GM10248 (cell line): Measurements from ENCODE around the gene ZBTB7C.
A peak's percentile ranks its signal among the peaks of the same experiment; 100 is the strongest.

Experiments
- CTCF ChIA-PET: fragments of 300-600 bp; sonication (Branson Sonifier 250); formaldehyde crosslinking; extraction: SDS; loops from one replicate; lab custom pipeline; 2021; ENCODE audit warnings: antibody characterized with exemption; lab: Yijun Ruan, JAX
- POLR2A ChIA-PET: fragments of 350-650 bp; sonication (Branson Sonifier 250); formaldehyde crosslinking; extraction: SDS; loops from one replicate; lab custom pipeline; 2020; ENCODE audit warnings: antibody characterized with exemption; lab: Yijun Ruan, JAX
- DNase-seq: peaks from one replicate; pipeline ENCODE4 v3.0.0; 2012; ENCODE audit errors: extremely low spot score
- CTCF ChIP-seq: IDR thresholded peaks from 2 replicates; pipeline ENCODE4 v1.5.1; 2012; ENCODE audit warnings: mild to moderate bottlenecking, low read depth; ENCODE audit errors: extremely low read depth, missing control alignments, control extremely low read depth

Gene ZBTB7C

GRCh38 chr18:48028081-48028480 is 381.1 kb downstream of the ZBTB7C start:
- ChIA-PET CTCF (interaction anchor here (0.7 kb wide), 1 partner anchor 256 kb away, joined by 3 read pairs; no protein-coding TSS in a partner anchor), POLR2A (no interaction called here)
- no peak for TF ChIP-seq CTCF
- no peak for DNase-seq

GRCh38 chr18:48027401-48027963 is 381.7 kb downstream of the ZBTB7C start:
- ChIA-PET CTCF (interaction anchor here (0.7 kb wide), 1 partner anchor 255 kb away, joined by 3 read pairs; no protein-coding TSS in a partner anchor), POLR2A (no interaction called here)
- DNase-seq = no peak
- TF ChIP-seq CTCF = no peak

- TF ChIP-seq CTCF = no peak
- POLR2A ChIA-PET = no interaction called here
- CTCF ChIA-PET = interaction anchor here (3.4 kb wide), 1 partner anchor 255 kb away, joined by 20 read pairs; no protein-coding TSS in a partner anchor
- no peak for DNase-seq
Measured at GRCh38 chr18:48026216-48026615, 383.0 kb downstream of the ZBTB7C start.

- no peak for DNase-seq
- CTCF ChIA-PET = interaction anchor here (3.4 kb wide), 1 partner anchor 253 kb away, joined by 20 read pairs; no protein-coding TSS in a partner anchor
- POLR2A ChIA-PET = no interaction called here
- TF ChIP-seq CTCF = no peak
Measured at GRCh38 chr18:48024881-48025660, 384.1 kb downstream of the ZBTB7C start.

- CTCF ChIA-PET = interaction anchor here (3.4 kb wide), 1 partner anchor 252 kb away, joined by 20 read pairs; no protein-coding TSS in a partner anchor
- no peak for TF ChIP-seq CTCF
Measured at GRCh38 chr18:48024009-48024512, 385.1 kb downstream of the ZBTB7C start.

GRCh38 chr18:48023334-48024008 is 385.7 kb downstream of the ZBTB7C start:
- peak; percentile 17 for TF ChIP-seq CTCF
- ChIA-PET POLR2A (no interaction called here), CTCF (interaction anchor here (2.1 to 3.4 kb wide), 2 partner anchors 251 to 252 kb away, joined by 14 to 20 read pairs; no protein-coding TSS in a partner anchor)
- no peak for DNase-seq

More at GRCh38 chr18:48024009-48024512, 385.1 kb downstream of the ZBTB7C start:
- DNase-seq = no peak
- POLR2A ChIA-PET = no interaction called here
